Transverse colon (tissue), 3 donors: ENCODE data around the gene LRRC19.

Experiments used
- EP300 ChIP-seq: sonication (generic); formaldehyde crosslinking; IDR thresholded peaks from one replicate; pipeline ENCODE4 v1.6.1; 2017; ENCODE audit warnings: antibody characterized with exemption, low read depth
- TF ChIP-seq, protein P1 (sequence below), 5 experiments: fragments of 200-600 bp in 3 of 5; fragments of 450-650 bp in 2 of 5; sonication (generic) in 3 of 5; IDR thresholded peaks; 1 replicate in 2 of 5; 2 replicates in 3 of 5; pipeline ENCODE4 v1.5.1; 2016 to 2017; ENCODE audit warnings: antibody characterized with exemption in 5 of 5, inconsistent platforms in 3 of 5, mild to moderate bottlenecking in 2 of 5, moderate library complexity in 1 of 5

DNA sequence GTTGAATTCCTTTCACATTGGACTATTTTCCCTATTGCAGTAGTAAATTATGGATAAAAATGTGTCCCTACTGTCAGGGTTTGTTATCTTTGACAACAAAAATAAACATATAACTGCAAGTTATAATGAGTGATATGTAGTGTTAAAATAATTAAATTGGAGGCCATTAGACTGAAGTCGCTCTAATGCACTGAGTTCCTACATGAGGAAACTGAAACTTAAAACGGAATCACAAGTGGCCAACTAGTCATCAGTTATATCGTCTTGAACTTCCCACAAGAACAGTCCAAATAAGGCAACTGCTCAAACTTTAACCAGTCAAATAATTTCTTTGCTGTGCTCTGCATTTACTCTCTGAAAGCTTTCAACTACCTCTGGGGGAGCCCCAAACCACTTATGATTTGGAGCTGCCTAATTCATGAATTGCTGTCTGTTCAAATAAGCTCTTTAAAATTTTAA, 51.4 kb downstream of the LRRC19 start:
- TF ChIP-seq, protein P1, sequence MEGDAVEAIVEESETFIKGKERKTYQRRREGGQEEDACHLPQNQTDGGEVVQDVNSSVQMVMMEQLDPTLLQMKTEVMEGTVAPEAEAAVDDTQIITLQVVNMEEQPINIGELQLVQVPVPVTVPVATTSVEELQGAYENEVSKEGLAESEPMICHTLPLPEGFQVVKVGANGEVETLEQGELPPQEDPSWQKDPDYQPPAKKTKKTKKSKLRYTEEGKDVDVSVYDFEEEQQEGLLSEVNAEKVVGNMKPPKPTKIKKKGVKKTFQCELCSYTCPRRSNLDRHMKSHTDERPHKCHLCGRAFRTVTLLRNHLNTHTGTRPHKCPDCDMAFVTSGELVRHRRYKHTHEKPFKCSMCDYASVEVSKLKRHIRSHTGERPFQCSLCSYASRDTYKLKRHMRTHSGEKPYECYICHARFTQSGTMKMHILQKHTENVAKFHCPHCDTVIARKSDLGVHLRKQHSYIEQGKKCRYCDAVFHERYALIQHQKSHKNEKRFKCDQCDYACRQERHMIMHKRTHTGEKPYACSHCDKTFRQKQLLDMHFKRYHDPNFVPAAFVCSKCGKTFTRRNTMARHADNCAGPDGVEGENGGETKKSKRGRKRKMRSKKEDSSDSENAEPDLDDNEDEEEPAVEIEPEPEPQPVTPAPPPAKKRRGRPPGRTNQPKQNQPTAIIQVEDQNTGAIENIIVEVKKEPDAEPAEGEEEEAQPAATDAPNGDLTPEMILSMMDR (IDR thresholded peaks at IDR 0.05), result no peak
- no peak for TF ChIP-seq EP300
